GM23248 (cell line): ENCODE results near the gene DUSP28.

Experiments
- EZH2 ChIP-seq: fragments of 200-600 bp; sonication (generic); IDR thresholded peaks from 2 replicates; pipeline ENCODE4 v1.6.1; 2018; ENCODE audit warnings: antibody characterized with exemption, mild to moderate bottlenecking; ENCODE audit not compliant: insufficient read depth, poor library complexity, severe bottlenecking
- EZH2phosphoT487 ChIP-seq: fragments of 200-600 bp; sonication (generic); IDR thresholded peaks from 2 replicates; pipeline ENCODE4 v1.6.1; 2018; ENCODE audit warnings: antibody characterized with exemption, moderate library complexity, mild to moderate bottlenecking, low read depth; ENCODE audit not compliant: insufficient read depth

DNA sequence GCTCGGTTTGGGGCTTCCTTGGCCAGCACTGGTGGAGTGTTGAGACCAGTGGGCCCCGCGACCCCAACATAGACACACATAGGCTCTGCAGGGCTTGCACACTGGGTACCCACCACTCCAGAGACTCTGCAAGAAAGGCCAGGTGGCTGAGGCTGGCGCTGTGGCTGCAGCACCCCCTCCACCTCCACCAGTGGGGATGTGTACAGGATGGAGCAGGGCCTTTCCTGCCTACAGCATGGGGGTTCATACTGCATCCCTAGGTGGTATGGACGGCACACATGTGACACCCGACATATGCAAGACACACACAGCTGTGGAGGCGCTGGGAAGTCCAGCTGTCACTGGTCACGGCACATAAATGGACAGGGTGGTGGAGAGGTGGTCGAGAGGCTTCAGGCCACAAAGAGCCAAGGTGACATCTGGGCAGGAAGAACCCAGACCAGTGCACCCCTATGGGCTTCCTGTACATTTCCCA, 9.4 kb downstream of the DUSP28 start:
- TF ChIP-seq EZH2, result no peak
- TF ChIP-seq EZH2phosphoT487, result no peak
